Lower leg skin (tissue), 3 donors: ENCODE results near the gene CCNK.

Source experiments
- POLR2A ChIP-seq, 2 donors: fragments of 450-650 bp; IDR thresholded peaks; one replicate each; pipeline ENCODE4 v1.6.1; 2016 to 2017; ENCODE audit warnings: antibody characterized with exemption in 2 of 2, mild to moderate bottlenecking in 1 of 2, moderate library complexity in 1 of 2
- TF ChIP-seq, protein P1 (sequence below), 3 donors: fragments of 450-650 bp; IDR thresholded peaks; one replicate each; pipeline ENCODE4 v1.5.1; 2016; ENCODE audit warnings: antibody characterized with exemption in 3 of 3, mild to moderate bottlenecking in 3 of 3, moderate library complexity in 2 of 3

DNA sequence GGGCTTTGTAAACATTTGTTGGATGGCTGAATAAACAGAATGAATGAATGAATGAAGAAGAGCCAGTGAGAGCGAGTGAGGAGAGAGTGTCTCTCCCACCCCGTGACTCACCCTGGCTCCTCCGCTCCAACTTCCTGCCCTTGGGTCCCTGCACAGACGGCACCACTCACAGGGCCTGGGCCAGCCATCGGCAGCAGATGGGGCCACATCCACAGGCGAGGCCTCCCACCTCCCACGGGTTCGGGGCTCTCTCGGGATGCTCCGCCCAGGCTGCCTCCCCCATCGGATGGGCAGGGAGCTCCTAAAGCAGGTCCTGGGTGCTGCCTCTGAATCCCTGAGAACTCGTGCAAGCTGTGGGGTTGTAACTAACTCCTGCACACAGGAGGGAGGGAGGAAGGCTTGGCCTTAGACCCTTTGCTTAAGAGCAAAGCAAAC is 41.3 kb downstream of the CCNK start:
- TF ChIP-seq POLR2A (IDR thresholded peaks at IDR 0.05) = no peak
- TF ChIP-seq, protein P1, sequence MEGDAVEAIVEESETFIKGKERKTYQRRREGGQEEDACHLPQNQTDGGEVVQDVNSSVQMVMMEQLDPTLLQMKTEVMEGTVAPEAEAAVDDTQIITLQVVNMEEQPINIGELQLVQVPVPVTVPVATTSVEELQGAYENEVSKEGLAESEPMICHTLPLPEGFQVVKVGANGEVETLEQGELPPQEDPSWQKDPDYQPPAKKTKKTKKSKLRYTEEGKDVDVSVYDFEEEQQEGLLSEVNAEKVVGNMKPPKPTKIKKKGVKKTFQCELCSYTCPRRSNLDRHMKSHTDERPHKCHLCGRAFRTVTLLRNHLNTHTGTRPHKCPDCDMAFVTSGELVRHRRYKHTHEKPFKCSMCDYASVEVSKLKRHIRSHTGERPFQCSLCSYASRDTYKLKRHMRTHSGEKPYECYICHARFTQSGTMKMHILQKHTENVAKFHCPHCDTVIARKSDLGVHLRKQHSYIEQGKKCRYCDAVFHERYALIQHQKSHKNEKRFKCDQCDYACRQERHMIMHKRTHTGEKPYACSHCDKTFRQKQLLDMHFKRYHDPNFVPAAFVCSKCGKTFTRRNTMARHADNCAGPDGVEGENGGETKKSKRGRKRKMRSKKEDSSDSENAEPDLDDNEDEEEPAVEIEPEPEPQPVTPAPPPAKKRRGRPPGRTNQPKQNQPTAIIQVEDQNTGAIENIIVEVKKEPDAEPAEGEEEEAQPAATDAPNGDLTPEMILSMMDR (IDR thresholded peaks at IDR 0.05) = no peak
